Activated CD8-positive, alpha-beta T cell treated with anti-CD3 and anti-CD28 coated beads for 36 hours (primary cell): ENCODE data around the gene PRRC2B. TPM values are rescaled to one million over a fixed set of nuclear protein-coding genes. Genes with fewer than 3 reads are reported as not detected.

Experiments used
- ATAC-seq: fragments of 200-7000 bp; cut with Tn5 transposase; one replicate; pipeline ENCODE4 v1.10.0; 2021; ENCODE audit warnings: mild to moderate bottlenecking, moderate library complexity
- CTCF ChIA-PET: fragments of 350-600 bp; sonication (Branson Sonifier 250); formaldehyde crosslinking; loops from one replicate; lab custom pipeline; 2021; ENCODE audit warnings: antibody characterized with exemption; lab: Charles Lee
- POLR2A ChIA-PET: fragments of 350-600 bp; sonication (Branson Sonifier 250); formaldehyde crosslinking; loops from one replicate; lab custom pipeline; 2021; ENCODE audit warnings: antibody characterized with exemption; lab: Charles Lee
- DNase-seq: peaks from one replicate; pipeline ENCODE4 v3.0.0-alpha.2; 2020
- H3K27ac Mint-ChIP-seq: one replicate; pipeline ENCODE4 v1.8.0; 2021; ENCODE audit warnings: mild to moderate bottlenecking, mixed read lengths
- H3K27me3 Mint-ChIP-seq: one replicate; pipeline ENCODE4 v1.8.0; 2021; ENCODE audit warnings: mixed read lengths
- H3K36me3 Mint-ChIP-seq: one replicate; pipeline ENCODE4 v1.8.0; 2021; ENCODE audit warnings: low read depth, mixed read lengths
- H3K4me1 Mint-ChIP-seq: one replicate; pipeline ENCODE4 v1.8.0; 2021; ENCODE audit warnings: low read depth, mixed read lengths
- H3K4me3 Mint-ChIP-seq: one replicate; pipeline ENCODE4 v1.8.0; 2021; ENCODE audit warnings: mild to moderate bottlenecking, moderate library complexity, mixed read lengths
- H3K9me3 Mint-ChIP-seq: one replicate; pipeline ENCODE4 v1.8.0; 2021; ENCODE audit warnings: mixed read lengths
- CTCF ChIP-seq: fragments of 200-600 bp; IDR thresholded peaks from one replicate; pipeline ENCODE4 v1.8.0; 2022; ENCODE audit warnings: antibody characterized with exemption, mild to moderate bottlenecking
- intact Hi-C: fragments of 100-400 bp; cut with micrococcal nuclease; formaldehyde crosslinking; loops from one replicate; pipeline ENCODE4 v1.10.0; 2022
- total RNA-seq, 2 experiments: library from RNA; stranded (reverse); gene quantifications; one replicate each; pipeline ENCODE4 v1.2.3, GENCODE V29; 2021

The PRRC2B gene
- total RNA-seq, 2 experiments from 2014 or later = 134 to 141 TPM

GRCh38 chr9:131404987-131405386, 11.1 kb downstream of the PRRC2B start:
- ChIA-PET POLR2A (interaction anchor here (0.6 to 5.9 kb wide), 5 partner anchors 7 to 32 kb away, joined by 3 to 59 read pairs (median 9); no protein-coding TSS in a partner anchor), CTCF (interaction anchor here (0.8 to 4.4 kb wide), 8 partner anchors 9 to 69 kb away, joined by 3 to 27 read pairs (median 7); no protein-coding TSS in a partner anchor)
- intact Hi-C loops = loop anchor here (5.0 kb wide), 1 partner anchor 97 kb away; the partner anchor contains the start of gene POMT1
- ATAC-seq (no peak), DNase-seq (peak; percentile 49)
- H3K27me3 Mint-ChIP-seq = no peaks in the 10 kb centered on the region
- peak overlapping the region; percentile 60 for H3K4me3 Mint-ChIP-seq
- peaks cover 90% of the 10 kb centered on the region for H3K4me1 Mint-ChIP-seq
- peak overlapping the region; percentile 58 for H3K27ac Mint-ChIP-seq
- H3K36me3 Mint-ChIP-seq = peaks cover 25% of the 10 kb centered on the region
- no peak for TF ChIP-seq CTCF
- no peaks in the 10 kb centered on the region for H3K9me3 Mint-ChIP-seq

- H3K36me3 Mint-ChIP-seq = peaks cover 26% of the 10 kb centered on the region
Measured at GRCh38 chr9:131405428-131405827, 11.5 kb downstream of the PRRC2B start.

GRCh38 chr9:131405858-131406537, 12.1 kb downstream of the PRRC2B start:
- Mint-ChIP-seq H3K4me1 (peaks cover 90% of the 10 kb centered on the region), H3K9me3 (no peaks in the 10 kb centered on the region), H3K4me3 (peak overlapping the region; percentile 60), H3K27ac (peak overlapping the region; percentile 79), H3K27me3 (no peaks in the 10 kb centered on the region), H3K36me3 (peaks cover 23% of the 10 kb centered on the region)
- CTCF ChIA-PET = interaction anchor here (1.0 to 4.4 kb wide), 6 partner anchors 10 to 70 kb away, joined by 3 to 27 read pairs (median 10); no protein-coding TSS in a partner anchor
- no peak for TF ChIP-seq CTCF
- intact Hi-C loops = loop anchor here (5.0 kb wide), 1 partner anchor 96 kb away; the partner anchor contains the start of gene POMT1
- POLR2A ChIA-PET = interaction anchor here (0.6 to 5.9 kb wide), 13 partner anchors 8 to 1190 kb away, joined by 3 to 59 read pairs (median 3); no protein-coding TSS in a partner anchor
- DNase-seq (no peak), ATAC-seq (no peak)

More at GRCh38 chr9:131405428-131405827, 11.5 kb downstream of the PRRC2B start:
- Mint-ChIP-seq H3K4me1 (peaks cover 90% of the 10 kb centered on the region), H3K27ac (peak overlapping the region; percentile 58), H3K4me3 (peak overlapping the region; percentile 60), H3K27me3 (no peaks in the 10 kb centered on the region), H3K9me3 (no peaks in the 10 kb centered on the region)
- DNase-seq = peak; percentile 37
- ChIA-PET CTCF (interaction anchor here (0.8 to 4.4 kb wide), 8 partner anchors 9 to 69 kb away, joined by 3 to 27 read pairs (median 7); no protein-coding TSS in a partner anchor), POLR2A (interaction anchor here (0.6 to 5.9 kb wide), 10 partner anchors 8 to 1191 kb away, joined by 3 to 59 read pairs (median 4); no protein-coding TSS in a partner anchor)
- intact Hi-C loops = loop anchor here (5.0 kb wide), 1 partner anchor 97 kb away; the partner anchor contains the start of gene POMT1
- TF ChIP-seq CTCF = no peak
- no peak for ATAC-seq

GRCh38 chr9:131406563-131407436, 12.9 kb downstream of the PRRC2B start:
- DNase-seq = peak; percentile 59
- CTCF ChIA-PET = interaction anchor here (0.9 to 4.4 kb wide), 8 partner anchors 9 to 57 kb away, joined by 3 to 27 read pairs (median 6); no protein-coding TSS in a partner anchor

More at GRCh38 chr9:131406563-131407436, 12.9 kb downstream of the PRRC2B start:
- no peaks in the 10 kb centered on the region for H3K9me3 Mint-ChIP-seq
- H3K4me3 Mint-ChIP-seq = peak overlapping the region; percentile 60
- H3K36me3 Mint-ChIP-seq = peaks cover 20% of the 10 kb centered on the region
- H3K27me3 Mint-ChIP-seq = no peaks in the 10 kb centered on the region
- H3K4me1 Mint-ChIP-seq = peaks cover 92% of the 10 kb centered on the region
- H3K27ac Mint-ChIP-seq = peak overlapping the region; percentile 79
- no peak for TF ChIP-seq CTCF
- ATAC-seq = peak; percentile 60
- intact Hi-C loops = loop anchor here (5.0 kb wide), 1 partner anchor 96 kb away; the partner anchor contains the start of gene POMT1
- POLR2A ChIA-PET = interaction anchor here (0.8 to 5.9 kb wide), 16 partner anchors 9 to 180 kb away, joined by 3 to 59 read pairs (median 4); partner anchors contain the start of gene POMT1
